Cardiac muscle cell (in vitro differentiated cells and primary cell): Measurements from ENCODE around the gene FAM193A. TPM values are rescaled to one million over a fixed set of nuclear protein-coding genes. Genes with fewer than 3 reads are reported as not detected.
"Not testable (repeated sequence)": the region's sequence is repeated elsewhere in the genome, so short reads cannot be mapped to it uniquely, and the experiment has no call there.

Experiments
- DNase-seq, 2 donors: peaks; one replicate each; pipeline versions ENCODE4 v3.0.0 to v3.0.0-alpha.2; 2010 to 2017; ENCODE audit warnings: low read depth in 1 of 2, low spot score in 1 of 2
- H3K27ac ChIP-seq: fragments of 200-600 bp; sonication (generic); 2 replicates; pipeline ENCODE4 v1.5.1; 2016
- H3K27me3 ChIP-seq: fragments of 200-600 bp; sonication (generic); 2 replicates; pipeline ENCODE4 v1.6.0; 2016; ENCODE audit warnings: control low read depth
- H3K36me3 ChIP-seq: fragments of 200-600 bp; sonication (generic); 2 replicates; pipeline ENCODE4 v1.5.1; 2016; ENCODE audit warnings: control low read depth
- H3K4me1 ChIP-seq: fragments of 200-600 bp; sonication (generic); 2 replicates; pipeline ENCODE4 v1.8.1; 2017; ENCODE audit warnings: low read depth, mild to moderate bottlenecking, mixed run types
- H3K4me3 ChIP-seq: fragments of 200-600 bp; sonication (generic); 2 replicates; pipeline ENCODE4 v1.5.1; 2016; ENCODE audit warnings: mild to moderate bottlenecking
- H3K9me3 ChIP-seq: fragments of 200-600 bp; sonication (generic); 2 replicates; pipeline ENCODE4 v1.5.1; 2017; ENCODE audit warnings: low read depth, mild to moderate bottlenecking, control low read depth
- polyA plus RNA-seq: library from polyadenylated mRNA; unstranded; fragments of >200 nt; fragmentation: Nextera tagmentation; extraction: Ambion mirVana; gene quantifications from 2 replicates; pipeline ENCODE4 v1.2.1, GENCODE V29; 2016
- total RNA-seq: library from RNA; depleted of rRNA; stranded (reverse); fragments of >200 nt; gene quantifications from 2 replicates; pipeline ENCODE4 v1.2.3, GENCODE V29; 2016
- TF ChIP-seq, protein P1 (sequence below): IDR thresholded peaks from 2 replicates; pipeline ENCODE4 v1.5.1; 2012; ENCODE audit warnings: low read depth, mild to moderate bottlenecking, low read length

Gene FAM193A
- total and polyA plus RNA-seq, 2 experiments from 2014 or later, result 12.0 to 34.0 TPM

DNA sequence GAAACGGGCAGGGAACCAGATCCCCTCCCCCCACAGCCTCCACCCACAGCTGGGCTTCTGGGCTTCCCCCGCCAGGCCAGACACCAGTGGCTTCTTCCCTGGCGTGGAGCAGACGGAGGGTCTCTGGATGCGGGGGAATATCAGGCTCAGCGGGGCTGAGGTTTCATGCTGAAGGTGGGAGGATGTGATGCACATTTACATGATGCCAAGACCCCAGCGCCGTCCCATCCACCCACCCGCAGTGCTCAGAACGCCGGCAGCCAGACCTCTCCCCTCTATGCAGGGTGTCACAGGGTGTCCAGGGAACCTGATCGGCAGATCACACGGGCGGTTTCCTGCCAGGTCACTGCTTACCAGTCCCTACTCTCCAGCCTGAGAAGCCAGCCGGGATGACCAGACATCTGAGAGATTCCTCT is 232.5 kb downstream of the FAM193A start:
- Histone ChIP-seq H3K4me1 (peaks cover 20% of the 10 kb centered on the region), H3K4me3 (no peak overlapping the region), H3K36me3 (no peaks in the 10 kb centered on the region), H3K27me3 (no peaks in the 10 kb centered on the region), H3K27ac (no peak overlapping the region), H3K9me3 (no peaks in the 10 kb centered on the region)
- TF ChIP-seq, protein P1, sequence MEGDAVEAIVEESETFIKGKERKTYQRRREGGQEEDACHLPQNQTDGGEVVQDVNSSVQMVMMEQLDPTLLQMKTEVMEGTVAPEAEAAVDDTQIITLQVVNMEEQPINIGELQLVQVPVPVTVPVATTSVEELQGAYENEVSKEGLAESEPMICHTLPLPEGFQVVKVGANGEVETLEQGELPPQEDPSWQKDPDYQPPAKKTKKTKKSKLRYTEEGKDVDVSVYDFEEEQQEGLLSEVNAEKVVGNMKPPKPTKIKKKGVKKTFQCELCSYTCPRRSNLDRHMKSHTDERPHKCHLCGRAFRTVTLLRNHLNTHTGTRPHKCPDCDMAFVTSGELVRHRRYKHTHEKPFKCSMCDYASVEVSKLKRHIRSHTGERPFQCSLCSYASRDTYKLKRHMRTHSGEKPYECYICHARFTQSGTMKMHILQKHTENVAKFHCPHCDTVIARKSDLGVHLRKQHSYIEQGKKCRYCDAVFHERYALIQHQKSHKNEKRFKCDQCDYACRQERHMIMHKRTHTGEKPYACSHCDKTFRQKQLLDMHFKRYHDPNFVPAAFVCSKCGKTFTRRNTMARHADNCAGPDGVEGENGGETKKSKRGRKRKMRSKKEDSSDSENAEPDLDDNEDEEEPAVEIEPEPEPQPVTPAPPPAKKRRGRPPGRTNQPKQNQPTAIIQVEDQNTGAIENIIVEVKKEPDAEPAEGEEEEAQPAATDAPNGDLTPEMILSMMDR, result no peak
- peak in 1 of 2 donors; percentile 29 for DNase-seq

DNA sequence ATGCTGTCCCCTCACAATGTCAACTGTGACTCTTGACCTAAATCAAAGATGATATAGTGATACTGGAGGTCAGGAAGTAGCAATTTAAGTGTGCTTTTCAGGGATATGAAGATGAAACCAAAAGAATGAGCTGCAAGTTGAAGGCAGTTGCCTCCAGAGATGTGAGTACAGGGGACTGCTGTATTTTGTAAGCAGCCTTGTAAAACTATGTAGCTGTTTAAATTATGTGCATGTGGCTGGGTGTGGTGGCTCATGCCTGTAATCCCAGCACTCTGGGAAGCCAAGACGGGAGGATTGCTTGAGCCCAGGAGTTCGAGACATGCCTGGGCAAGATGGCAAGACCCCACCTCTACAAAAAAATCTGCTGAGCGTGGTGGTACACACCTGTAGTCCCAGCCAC is 234.8 kb downstream of the FAM193A start:
- Histone ChIP-seq H3K27ac (no peak overlapping the region), H3K9me3 (no peaks in the 10 kb centered on the region), H3K36me3 (no peaks in the 10 kb centered on the region), H3K4me1 (peaks cover 20% of the 10 kb centered on the region), H3K27me3 (no peaks in the 10 kb centered on the region), H3K4me3 (no peak overlapping the region)
- TF ChIP-seq, protein P1, result no peak
- DNase-seq, result no peak

DNA sequence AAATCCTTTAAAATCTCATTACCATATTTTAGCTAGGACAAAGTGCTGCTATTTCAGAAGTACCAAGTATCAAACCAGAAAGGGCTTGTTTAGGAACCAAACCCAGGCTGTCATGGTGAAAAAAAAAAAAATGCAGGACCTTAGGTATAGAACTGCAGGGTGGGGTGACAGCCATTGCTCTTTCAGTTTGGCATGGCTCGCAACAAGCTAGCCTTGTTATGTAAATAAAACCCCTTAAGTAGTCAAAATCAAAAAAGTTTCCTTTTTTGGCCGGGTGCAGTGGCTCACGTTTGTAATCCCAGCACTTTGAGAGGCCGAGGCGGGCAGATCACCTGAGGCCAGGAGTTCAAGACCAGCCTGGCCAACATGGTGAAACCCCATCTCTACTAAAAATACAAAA is 244.2 kb downstream of the FAM193A start:
- H3K9me3 ChIP-seq, H3K4me1 ChIP-seq, H3K4me3 ChIP-seq, DNase-seq, H3K27ac ChIP-seq, H3K27me3 ChIP-seq, H3K36me3 ChIP-seq: not testable (repeated sequence)

DNA sequence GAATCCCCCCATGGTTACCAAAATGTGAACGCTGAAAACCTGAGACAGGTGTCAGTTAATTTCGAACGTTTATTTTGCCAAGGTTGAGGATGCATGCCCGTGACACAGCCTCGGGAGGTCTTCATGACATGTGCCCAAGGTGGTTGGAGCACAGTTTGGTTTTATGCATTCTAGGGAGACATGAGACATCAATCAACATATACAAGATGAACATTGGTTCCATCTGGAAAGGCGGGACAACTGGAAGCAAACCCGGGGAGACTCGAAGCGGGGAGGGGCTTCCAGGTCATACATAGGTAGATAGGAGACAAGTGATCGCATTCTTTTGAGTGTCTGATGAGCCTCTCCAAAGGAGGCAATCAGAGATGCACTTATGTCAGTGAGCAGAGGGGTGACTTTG is 245.5 kb downstream of the FAM193A start:
- TF ChIP-seq, protein P1, result no peak
- H3K4me1 ChIP-seq, result peaks cover 3% of the 10 kb centered on the region
- H3K4me3 ChIP-seq, result no peak overlapping the region
- H3K27ac ChIP-seq, result no peak overlapping the region
- no peaks in the 10 kb centered on the region for H3K36me3 ChIP-seq
- H3K27me3 ChIP-seq, result no peaks in the 10 kb centered on the region
- no peaks in the 10 kb centered on the region for H3K9me3 ChIP-seq
- no peak for DNase-seq

Other genes starting within 250 kb of the FAM193A start
- gene ZFYVE28, start 118.0 kb upstream of the FAM193A start, total RNA-seq, result 2.7 and 4.0 TPM in 2 replicates
- 1.3 and 1.9 TPM in 2 replicates for gene ZFYVE28, start 118.0 kb upstream of the FAM193A start, polyA plus RNA-seq
- gene CFAP99, start 117.7 kb upstream of the FAM193A start, total RNA-seq, result not detected in 2 replicates
- gene CFAP99, start 117.7 kb upstream of the FAM193A start, polyA plus RNA-seq, result 0.10 TPM in 1 of 2 replicates, not detected in the other
- 58.7 and 58.8 TPM in 2 replicates for gene RNF4, start 67.5 kb upstream of the FAM193A start, total RNA-seq
- gene RNF4, start 67.5 kb upstream of the FAM193A start, polyA plus RNA-seq, result 56.8 and 81.1 TPM in 2 replicates
- gene TNIP2, start 219.7 kb downstream of the FAM193A start, total RNA-seq, result 41.7 and 58.5 TPM in 2 replicates
- 32.7 and 48.3 TPM in 2 replicates for gene TNIP2, start 219.7 kb downstream of the FAM193A start, polyA plus RNA-seq